ENCODE results near the gene PAWR. TPM values are rescaled to one million over a fixed set of nuclear protein-coding genes. Genes with fewer than 3 reads are reported as not detected.

PAWR gene
- total and polyA plus RNA-seq, 2 donors (not counting 3 experiments of a cell fraction or from before 2014, with no cell fraction given), result 18.3 to 154 TPM

GRCh38 chr12:79645235-79645630 is 45.5 kb downstream of the PAWR start:
- no peak for FAIRE-seq
- H3K4me3 ChIP-seq (replicated peaks in 1 of 3; ENCODE audit: insufficient read depth in 1 of 3, low read depth in 1 of 3, low read length in 3 of 3), result no peak overlapping the region
- H3K4me1 ChIP-seq (ENCODE audit: control insufficient read depth, extremely low read depth, insufficient read depth, low read length), result no peaks in the 10 kb centered on the region
- intact Hi-C loops (cut with micrococcal nuclease), result no loop called here
- CTCF ChIA-PET, result no interaction called here
- dilution Hi-C loops (cut with MboI; ENCODE audit: extremely low pct_ligation_motif_present, low sequenced_read_pairs), result no loop called here
- DNase-seq (ENCODE audit: low read depth, low spot score), result no peak
- H3K36me3 ChIP-seq (ENCODE audit: control insufficient read depth in 2 of 2, extremely low read depth in 1 of 2, insufficient read depth in 2 of 2, low read length in 2 of 2), result no peaks in the 10 kb centered on the region
- no peak for TF ChIP-seq POLR2A (IDR thresholded peaks at IDR 0.05; ENCODE audit: low read depth, low read length)
- no peak for TF ChIP-seq FOS (IDR thresholded peaks at IDR 0.05; ENCODE audit: borderline replicate concordance, insufficient read depth, low read length)
- no peak for TF ChIP-seq GATA2 (IDR thresholded peaks at IDR 0.05; ENCODE audit: insufficient read depth, insufficient read length, low read depth, low read length)
- TF ChIP-seq MYC (IDR thresholded peaks at IDR 0.05; ENCODE audit: low read depth, low read length), result no peak
- no peak for TF ChIP-seq MAX (IDR thresholded peaks at IDR 0.05; ENCODE audit: insufficient read depth, insufficient read length)
- TF ChIP-seq JUN (IDR thresholded peaks at IDR 0.05; ENCODE audit: borderline replicate concordance, insufficient read depth, insufficient read length, low read depth), result no peak
- TF ChIP-seq CTCF (IDR thresholded peaks at IDR 0.05; ENCODE audit: extremely low read depth in 1 of 2, insufficient read depth in 1 of 2, low read depth in 1 of 2, low read length in 2 of 2), result no peak
- no peak for TF ChIP-seq EZH2 (IDR thresholded peaks at IDR 0.05; ENCODE audit: borderline replicate concordance, low read depth, low read length, severe bottlenecking)
- TF ChIP-seq POLR2AphosphoS5 (IDR thresholded peaks at IDR 0.05; ENCODE audit: insufficient read depth, low read depth, low read length), result no peak
- H3K27ac ChIP-seq (ENCODE audit: insufficient read depth, low read depth, low read length), result no peak overlapping the region
- no peaks in the 10 kb centered on the region for H3K9me3 ChIP-seq (replicated peaks; ENCODE audit: control insufficient read depth, insufficient read depth, low read length)
- peaks cover 4% of the 10 kb centered on the region for H4K20me1 ChIP-seq (replicated peaks; ENCODE audit: control insufficient read depth, extremely low read depth, insufficient read depth, low read length)
- peaks cover 94% of the 10 kb centered on the region for H3K79me2 ChIP-seq (ENCODE audit: control insufficient read depth, insufficient read depth, low read length)
- H2AFZ ChIP-seq (ENCODE audit: low read depth, low read length), result no peak overlapping the region
- H3K27me3 ChIP-seq (ENCODE audit: control insufficient read depth in 2 of 2, insufficient read depth in 2 of 2, low read length in 2 of 2), result no peaks in the 10 kb centered on the region
- POLR2A ChIA-PET, result interaction anchor here (1.5 kb wide), 1 partner anchor 11 kb away, joined by 3 read pairs; no protein-coding TSS in a partner anchor
- H3K4me2 ChIP-seq (ENCODE audit: insufficient read depth, low read length), result no peak overlapping the region
- H3K9ac ChIP-seq (replicated peaks; ENCODE audit: extremely low read depth, insufficient read depth, low read length), result no peak overlapping the region
- BruUV-seq (replicated peaks), result no TSS peak
- H3K9me1 ChIP-seq (replicated peaks; ENCODE audit: control insufficient read depth, extremely low read depth, insufficient read depth, low read length), result no peaks in the 10 kb centered on the region

Measured in endothelial cell of umbilical vein (primary cell).